Measurements from ENCODE around the gene WFDC5.

Gene WFDC5

GRCh38 chr20:45090481-45090880 lies 24.5 kb downstream of the WFDC5 start:
- no peaks in the 10 kb centered on the region for H3K79me2 ChIP-seq (ENCODE audit: control insufficient read depth, insufficient read depth, low read length, unreplicated experiment)
- no peak overlapping the region for H2AFZ ChIP-seq (ENCODE audit: low read length, unreplicated experiment)
- no peaks in the 10 kb centered on the region for H3K27me3 ChIP-seq (ENCODE audit: insufficient read depth, low read length)
- H3K4me3 ChIP-seq (ENCODE audit: low read depth, low read length): no peak overlapping the region
- peaks cover 16% of the 10 kb centered on the region for H3K4me1 ChIP-seq (ENCODE audit: control insufficient read depth, insufficient read depth, low read length, unreplicated experiment)
- no peaks in the 10 kb centered on the region for H3K36me3 ChIP-seq (ENCODE audit: insufficient read depth, low read length)
- H3K27ac ChIP-seq (ENCODE audit: low read depth, low read length): no peak overlapping the region

DNA sequence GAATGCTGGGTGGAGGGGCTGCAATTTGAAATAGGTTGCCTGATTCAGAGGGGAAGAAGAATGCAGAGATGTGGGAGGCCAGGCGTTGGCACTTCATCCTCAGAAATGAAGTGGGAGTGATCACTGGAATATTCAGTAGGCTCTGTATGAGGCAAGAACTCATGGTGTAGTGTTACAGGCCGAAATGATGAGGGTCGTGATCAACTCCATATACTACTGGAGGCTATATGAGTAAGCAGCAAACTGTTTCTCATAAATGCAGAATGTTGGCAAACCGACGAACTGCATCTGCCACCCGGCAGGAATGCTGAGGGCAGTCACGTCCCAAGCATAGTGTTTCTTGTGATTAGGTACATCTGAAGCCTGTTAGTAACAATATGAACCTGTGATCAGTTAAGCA lies 26.7 kb downstream of the WFDC5 start:
- Histone ChIP-seq H3K4me1 (ENCODE audit: control insufficient read depth, insufficient read depth, low read length, unreplicated experiment) (peaks cover 16% of the 10 kb centered on the region), H3K4me3 (ENCODE audit: low read depth, low read length) (no peak overlapping the region), H2AFZ (ENCODE audit: low read length, unreplicated experiment) (no peak overlapping the region), H3K36me3 (ENCODE audit: insufficient read depth, low read length) (no peaks in the 10 kb centered on the region), H3K27ac (ENCODE audit: low read depth, low read length) (peak overlapping the region; percentile 73), H3K27me3 (ENCODE audit: insufficient read depth, low read length) (no peaks in the 10 kb centered on the region), H3K79me2 (ENCODE audit: control insufficient read depth, insufficient read depth, low read length, unreplicated experiment) (no peaks in the 10 kb centered on the region)

- Histone ChIP-seq H3K4me1 (ENCODE audit: control insufficient read depth, insufficient read depth, low read length, unreplicated experiment) (peaks cover 16% of the 10 kb centered on the region), H3K27ac (ENCODE audit: low read depth, low read length) (peak overlapping the region; percentile 73), H2AFZ (ENCODE audit: low read length, unreplicated experiment) (no peak overlapping the region), H3K27me3 (ENCODE audit: insufficient read depth, low read length) (no peaks in the 10 kb centered on the region), H3K4me3 (ENCODE audit: low read depth, low read length) (no peak overlapping the region), H3K79me2 (ENCODE audit: control insufficient read depth, insufficient read depth, low read length, unreplicated experiment) (no peaks in the 10 kb centered on the region), H3K36me3 (ENCODE audit: insufficient read depth, low read length) (no peaks in the 10 kb centered on the region)
Measured at GRCh38 chr20:45087814-45088213, 27.2 kb downstream of the WFDC5 start.

GRCh38 chr20:45087097-45087790 lies 27.7 kb downstream of the WFDC5 start:
- no peaks in the 10 kb centered on the region for H3K36me3 ChIP-seq (ENCODE audit: insufficient read depth, low read length)
- H2AFZ ChIP-seq (ENCODE audit: low read length, unreplicated experiment): no peak overlapping the region
- H3K27ac ChIP-seq (ENCODE audit: low read depth, low read length): peak overlapping the region; percentile 73
- H3K4me3 ChIP-seq (ENCODE audit: low read depth, low read length): no peak overlapping the region
- peaks cover 16% of the 10 kb centered on the region for H3K4me1 ChIP-seq (ENCODE audit: control insufficient read depth, insufficient read depth, low read length, unreplicated experiment)
- H3K79me2 ChIP-seq (ENCODE audit: control insufficient read depth, insufficient read depth, low read length, unreplicated experiment): no peaks in the 10 kb centered on the region
- no peaks in the 10 kb centered on the region for H3K27me3 ChIP-seq (ENCODE audit: insufficient read depth, low read length)

DNA sequence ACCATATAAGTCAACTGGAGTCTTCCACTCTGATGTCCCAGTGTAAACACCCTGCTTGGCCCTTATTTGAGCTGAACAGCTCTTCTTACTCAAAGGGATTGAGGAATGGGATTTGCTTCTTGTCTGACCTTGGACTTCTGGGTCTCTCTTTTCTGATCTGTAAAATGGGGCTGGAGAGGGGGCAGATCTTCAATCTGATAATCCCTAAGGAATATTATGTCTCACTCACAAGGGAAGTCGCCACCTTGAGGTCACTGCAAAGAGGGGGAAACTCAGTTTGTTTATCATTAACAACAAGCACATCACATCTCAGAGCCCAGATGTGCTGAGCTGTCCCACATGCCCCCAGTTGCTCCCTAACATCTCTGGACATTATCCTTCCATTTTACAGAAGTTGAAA lies 29.1 kb downstream of the WFDC5 start:
- Histone ChIP-seq H3K27me3 (ENCODE audit: insufficient read depth, low read length) (no peaks in the 10 kb centered on the region), H3K4me1 (ENCODE audit: control insufficient read depth, insufficient read depth, low read length, unreplicated experiment) (peaks cover 16% of the 10 kb centered on the region), H3K36me3 (ENCODE audit: insufficient read depth, low read length) (no peaks in the 10 kb centered on the region), H3K27ac (ENCODE audit: low read depth, low read length) (no peak overlapping the region), H2AFZ (ENCODE audit: low read length, unreplicated experiment) (no peak overlapping the region), H3K4me3 (ENCODE audit: low read depth, low read length) (no peak overlapping the region), H3K79me2 (ENCODE audit: control insufficient read depth, insufficient read depth, low read length, unreplicated experiment) (no peaks in the 10 kb centered on the region)

DNA sequence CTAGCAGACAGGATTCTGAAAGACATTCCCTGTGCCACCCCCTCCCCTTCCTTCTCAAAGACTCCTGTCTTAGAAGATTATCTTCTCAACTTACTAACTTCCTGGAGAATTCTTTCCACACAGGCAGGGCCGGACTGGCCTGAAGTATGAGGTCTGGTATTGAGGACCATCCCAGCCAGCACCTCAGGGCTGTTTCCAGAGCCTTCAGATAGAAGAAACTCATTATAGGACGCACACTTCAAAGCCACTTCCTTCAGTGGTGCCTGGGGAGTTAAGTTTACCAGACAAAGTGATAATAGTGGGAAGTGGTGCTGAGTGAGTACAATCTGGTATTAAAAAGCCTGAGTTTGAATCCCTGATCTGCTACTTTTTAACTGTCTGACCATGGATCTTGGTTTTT lies 29.7 kb downstream of the WFDC5 start:
- H2AFZ ChIP-seq (ENCODE audit: low read length, unreplicated experiment): no peak overlapping the region
- H3K79me2 ChIP-seq (ENCODE audit: control insufficient read depth, insufficient read depth, low read length, unreplicated experiment): no peaks in the 10 kb centered on the region
- no peaks in the 10 kb centered on the region for H3K36me3 ChIP-seq (ENCODE audit: insufficient read depth, low read length)
- no peak overlapping the region for H3K27ac ChIP-seq (ENCODE audit: low read depth, low read length)
- no peaks in the 10 kb centered on the region for H3K27me3 ChIP-seq (ENCODE audit: insufficient read depth, low read length)
- H3K4me3 ChIP-seq (ENCODE audit: low read depth, low read length): no peak overlapping the region
- peaks cover 12% of the 10 kb centered on the region for H3K4me1 ChIP-seq (ENCODE audit: control insufficient read depth, insufficient read depth, low read length, unreplicated experiment)

DNA sequence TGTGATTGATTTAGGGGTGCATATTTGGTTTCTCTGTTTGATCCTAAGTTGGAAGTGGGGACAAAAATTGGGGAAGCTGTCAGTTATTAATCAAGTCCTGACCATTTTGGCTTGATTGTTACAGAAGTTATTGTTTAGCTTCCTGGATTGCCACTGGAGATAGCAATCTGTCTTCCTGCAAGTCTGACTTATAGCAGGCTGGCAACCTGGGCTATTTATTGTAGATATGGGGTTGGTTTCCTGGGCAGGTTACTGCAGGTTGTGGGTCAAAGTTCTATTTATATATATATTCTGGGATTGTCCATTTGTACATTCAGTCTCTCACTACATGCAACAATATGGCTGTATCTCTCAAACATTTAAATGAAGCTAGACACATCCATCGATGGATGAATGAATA lies 31.8 kb downstream of the WFDC5 start:
- no peaks in the 10 kb centered on the region for H3K79me2 ChIP-seq (ENCODE audit: control insufficient read depth, insufficient read depth, low read length, unreplicated experiment)
- no peak overlapping the region for H3K4me3 ChIP-seq (ENCODE audit: low read depth, low read length)
- H2AFZ ChIP-seq (ENCODE audit: low read length, unreplicated experiment): no peak overlapping the region
- H3K27ac ChIP-seq (ENCODE audit: low read depth, low read length): no peak overlapping the region
- peaks cover 10% of the 10 kb centered on the region for H3K4me1 ChIP-seq (ENCODE audit: control insufficient read depth, insufficient read depth, low read length, unreplicated experiment)
- no peaks in the 10 kb centered on the region for H3K36me3 ChIP-seq (ENCODE audit: insufficient read depth, low read length)
- no peaks in the 10 kb centered on the region for H3K27me3 ChIP-seq (ENCODE audit: insufficient read depth, low read length)

DNA sequence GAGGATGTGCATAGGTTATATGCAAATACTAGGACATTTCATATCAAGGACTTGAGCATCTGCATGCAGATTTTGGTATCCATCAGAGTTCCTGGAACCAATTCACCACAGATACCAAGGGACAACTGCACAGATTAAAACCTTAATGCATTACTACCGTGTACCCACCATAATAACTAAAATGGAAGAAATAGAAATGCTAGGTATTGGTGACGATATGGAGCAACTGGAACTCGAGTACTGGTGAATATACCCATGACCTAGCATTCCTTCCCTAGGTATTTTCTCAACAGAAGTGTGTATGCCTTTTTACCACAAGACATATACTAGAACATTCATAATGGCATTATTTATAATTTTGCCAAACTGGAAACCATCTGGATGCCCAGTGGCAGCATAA lies 32.5 kb downstream of the WFDC5 start:
- H3K27ac ChIP-seq (ENCODE audit: low read depth, low read length): no peak overlapping the region
- no peak overlapping the region for H3K4me3 ChIP-seq (ENCODE audit: low read depth, low read length)
- H3K27me3 ChIP-seq (ENCODE audit: insufficient read depth, low read length): no peaks in the 10 kb centered on the region
- no peaks in the 10 kb centered on the region for H3K79me2 ChIP-seq (ENCODE audit: control insufficient read depth, insufficient read depth, low read length, unreplicated experiment)
- H3K4me1 ChIP-seq (ENCODE audit: control insufficient read depth, insufficient read depth, low read length, unreplicated experiment): peaks cover 4% of the 10 kb centered on the region
- H2AFZ ChIP-seq (ENCODE audit: low read length, unreplicated experiment): no peak overlapping the region
- peaks cover 3% of the 10 kb centered on the region; the same call in 1 of the 2 replicates for H3K36me3 ChIP-seq (ENCODE audit: insufficient read depth, low read length)

- Histone ChIP-seq H2AFZ (ENCODE audit: low read length, unreplicated experiment) (no peak overlapping the region), H3K27me3 (ENCODE audit: insufficient read depth, low read length) (no peaks in the 10 kb centered on the region), H3K4me1 (ENCODE audit: control insufficient read depth, insufficient read depth, low read length, unreplicated experiment) (no peaks in the 10 kb centered on the region), H3K27ac (ENCODE audit: low read depth, low read length) (no peak overlapping the region), H3K36me3 (ENCODE audit: insufficient read depth, low read length) (peaks cover 3% of the 10 kb centered on the region; the same call in 1 of the 2 replicates), H3K4me3 (ENCODE audit: low read depth, low read length) (no peak overlapping the region), H3K79me2 (ENCODE audit: control insufficient read depth, insufficient read depth, low read length, unreplicated experiment) (no peaks in the 10 kb centered on the region)
Measured at GRCh38 chr20:45080867-45081624, 33.9 kb downstream of the WFDC5 start.

- Histone ChIP-seq H3K4me1 (ENCODE audit: control insufficient read depth, insufficient read depth, low read length, unreplicated experiment) (no peaks in the 10 kb centered on the region), H2AFZ (ENCODE audit: low read length, unreplicated experiment) (no peak overlapping the region), H3K36me3 (ENCODE audit: insufficient read depth, low read length) (peaks cover 7% of the 10 kb centered on the region; the same call in 1 of the 2 replicates), H3K27me3 (ENCODE audit: insufficient read depth, low read length) (no peaks in the 10 kb centered on the region), H3K27ac (ENCODE audit: low read depth, low read length) (no peak overlapping the region), H3K79me2 (ENCODE audit: control insufficient read depth, insufficient read depth, low read length, unreplicated experiment) (no peaks in the 10 kb centered on the region), H3K4me3 (ENCODE audit: low read depth, low read length) (no peak overlapping the region)
Measured at GRCh38 chr20:45077559-45077958, 37.4 kb downstream of the WFDC5 start.

DNA sequence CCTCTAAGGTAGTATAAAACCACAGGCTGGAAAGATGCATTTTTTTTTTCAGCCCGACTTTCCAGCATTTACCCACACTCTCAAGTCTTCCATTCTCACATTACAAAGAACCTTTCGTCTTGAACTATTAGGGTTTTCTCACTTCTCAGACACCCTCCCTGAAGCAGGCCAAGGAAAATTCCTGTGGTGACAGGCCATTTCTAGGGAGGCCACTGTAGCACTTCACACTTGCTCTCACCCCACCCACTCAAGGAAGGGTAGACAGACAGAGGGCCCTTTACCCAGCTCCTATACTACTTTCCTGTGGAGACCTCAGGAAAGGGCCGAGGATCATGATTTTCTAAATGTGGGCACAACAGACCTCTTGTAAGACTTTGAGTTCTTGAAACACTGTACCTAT lies 41.8 kb downstream of the WFDC5 start:
- H2AFZ ChIP-seq (ENCODE audit: low read length, unreplicated experiment): no peak overlapping the region
- no peak overlapping the region for H3K27ac ChIP-seq (ENCODE audit: low read depth, low read length)
- no peaks in the 10 kb centered on the region for H3K27me3 ChIP-seq (ENCODE audit: insufficient read depth, low read length)
- H3K79me2 ChIP-seq (ENCODE audit: control insufficient read depth, insufficient read depth, low read length, unreplicated experiment): no peaks in the 10 kb centered on the region
- H3K4me1 ChIP-seq (ENCODE audit: control insufficient read depth, insufficient read depth, low read length, unreplicated experiment): peaks cover 5% of the 10 kb centered on the region
- H3K36me3 ChIP-seq (ENCODE audit: insufficient read depth, low read length): peaks cover 9% of the 10 kb centered on the region; the same call in 1 of the 2 replicates
- no peak overlapping the region for H3K4me3 ChIP-seq (ENCODE audit: low read depth, low read length)

Data from ACC112 (cell line).